Right hindlimb (tissue), 1 donor: ENCODE data around the gene ABHD17C.

Source experiments
- DNase-seq: peaks from one replicate; pipeline ENCODE4 v3.0.0-alpha.2; 2018

ABHD17C gene

GRCh38 chr15:80691575-80691974 is 3.5 kb upstream of the ABHD17C start:
- no peak for DNase-seq

- peak; percentile 27 for DNase-seq
These were observed 1.2 kb upstream of the ABHD17C start for GRCh38 chr15:80693682-80694610.

DNA sequence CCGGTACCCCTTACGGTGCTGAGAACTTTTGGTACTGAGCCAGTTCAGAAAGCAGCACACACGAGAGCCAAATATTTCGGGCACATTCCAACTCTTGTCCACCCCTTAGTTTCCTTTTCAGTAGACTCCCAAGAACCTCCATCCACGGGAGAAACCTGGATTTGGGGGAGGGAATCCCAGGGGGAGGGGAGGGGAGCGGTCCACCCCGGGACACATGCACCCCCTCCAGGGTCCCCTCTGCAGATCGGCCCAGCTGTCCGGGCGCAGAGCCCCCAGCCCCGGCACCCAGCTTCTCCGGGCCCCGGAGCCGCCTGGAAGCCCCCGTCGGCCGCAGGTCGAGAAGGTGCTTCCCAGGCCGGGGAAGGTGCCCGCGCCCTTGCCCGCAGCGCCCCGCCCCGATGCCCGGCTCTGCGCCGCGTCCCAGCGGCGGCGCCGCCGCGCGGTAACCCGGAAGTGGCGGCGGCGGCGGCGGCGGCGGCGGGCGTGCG is 455 bp upstream of the ABHD17C start:
- peak; percentile 42 for DNase-seq

DNA sequence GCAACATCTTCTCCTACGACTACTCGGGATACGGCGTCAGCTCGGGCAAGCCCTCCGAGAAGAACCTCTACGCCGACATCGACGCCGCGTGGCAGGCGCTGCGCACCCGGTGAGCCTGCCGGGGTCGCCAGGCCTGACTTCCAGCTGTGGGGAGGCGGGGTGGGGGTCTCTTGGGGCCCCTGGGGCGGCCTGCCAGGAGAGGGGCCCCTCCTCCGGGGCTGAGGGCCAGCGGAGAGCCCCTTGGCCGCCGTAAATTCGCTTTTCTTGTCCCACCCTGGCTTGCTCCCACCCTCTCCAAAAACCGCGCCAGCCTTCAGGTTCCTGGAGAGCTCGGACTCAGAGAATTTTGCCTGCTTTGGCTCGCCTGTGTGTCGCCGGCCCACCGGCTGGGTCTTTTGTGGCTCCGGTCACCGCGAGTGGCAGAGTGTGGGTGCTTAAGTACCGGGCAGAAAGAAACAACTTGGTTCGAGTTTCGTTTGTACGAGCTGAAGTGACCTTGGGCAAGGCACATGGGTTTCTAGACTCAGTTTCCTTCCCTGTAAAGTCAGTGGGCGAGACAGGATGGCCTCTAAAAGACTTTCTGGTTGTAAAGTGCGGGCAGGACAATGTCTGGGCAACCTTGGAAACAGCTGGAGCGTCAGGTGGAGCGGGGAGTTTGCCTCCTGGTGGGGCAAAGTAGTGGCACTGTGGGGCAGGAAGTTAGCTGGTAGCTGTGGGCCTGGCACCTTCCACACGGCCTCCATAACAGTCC is 976 bp downstream of the ABHD17C start:
- DNase-seq = peak; percentile 74

GRCh38 chr15:80697075-80697685 is 2.1 kb downstream of the ABHD17C start:
- DNase-seq = no peak

DNA sequence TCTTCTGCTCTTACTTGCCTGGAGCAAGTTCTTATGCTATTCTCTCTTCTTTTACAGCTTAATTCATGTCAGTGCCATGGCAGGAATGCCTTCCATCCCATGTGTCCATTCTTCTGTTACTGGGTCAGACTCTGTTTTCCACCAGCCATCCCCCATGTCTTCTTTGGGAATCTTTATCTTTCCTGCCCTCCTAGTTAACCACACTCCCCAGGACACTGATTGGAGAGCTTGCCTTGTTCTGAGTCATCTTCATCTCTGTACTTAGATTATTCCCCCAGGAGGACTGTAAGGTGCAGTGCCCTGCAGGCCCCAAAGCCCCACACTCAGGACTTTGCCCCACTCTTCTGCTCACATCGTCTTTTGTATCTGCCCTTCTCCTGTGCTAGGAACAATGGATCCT is 3.6 kb downstream of the ABHD17C start:
- DNase-seq = no peak

GRCh38 chr15:80699981-80700380 is 4.9 kb downstream of the ABHD17C start:
- no peak for DNase-seq

DNA sequence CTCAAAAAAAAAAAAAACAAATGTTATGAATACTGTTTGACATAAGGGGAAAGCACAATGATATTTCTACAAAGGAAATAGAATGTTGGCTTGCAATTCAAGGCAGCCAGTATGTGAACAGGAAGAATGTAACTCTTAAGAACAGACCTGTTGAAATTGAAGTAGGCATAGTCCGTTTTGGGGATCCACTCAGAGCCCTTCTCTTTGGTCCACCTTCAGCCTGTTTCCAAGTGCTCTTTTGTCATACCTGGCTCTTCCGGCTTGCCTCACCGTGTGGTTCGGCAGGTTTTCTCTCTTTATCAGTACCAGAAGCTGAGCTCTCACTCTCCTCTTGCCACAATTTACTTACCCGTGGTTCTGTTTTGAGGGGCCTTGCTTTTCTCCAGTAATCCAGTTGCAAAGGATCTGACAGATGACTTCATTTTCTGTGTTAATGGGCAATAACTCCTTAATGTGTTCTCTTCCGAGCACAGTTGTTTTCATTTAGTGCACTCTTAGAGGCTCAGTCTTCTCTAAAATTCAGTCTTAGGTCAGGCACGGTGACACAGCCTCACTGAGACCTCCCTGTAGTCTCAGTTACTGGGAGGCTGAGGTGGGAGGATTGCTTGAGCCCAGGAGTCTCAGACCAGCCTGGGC is 6.7 kb downstream of the ABHD17C start:
- DNase-seq = no peak

GRCh38 chr15:80703081-80703480 is 8.0 kb downstream of the ABHD17C start:
- no peak for DNase-seq

DNA sequence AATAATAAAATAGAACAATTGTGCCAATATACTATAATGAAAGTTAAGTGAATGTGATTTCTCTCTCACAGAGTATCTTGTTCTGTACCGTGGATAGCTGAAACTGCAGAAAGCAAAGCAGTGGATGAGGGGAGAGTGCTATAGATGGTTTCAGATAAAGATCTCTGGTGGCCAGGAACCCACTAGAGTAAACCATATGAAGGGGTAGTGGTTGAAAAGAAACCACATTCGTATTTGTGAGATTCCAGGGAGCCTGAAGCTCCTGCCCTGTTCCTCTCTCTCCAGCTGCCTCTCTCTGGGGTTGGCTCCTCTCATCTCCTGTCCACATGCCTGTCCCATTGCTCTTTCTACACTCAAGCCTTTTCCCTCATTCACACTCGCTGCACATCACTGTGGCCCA is 8.9 kb downstream of the ABHD17C start:
- DNase-seq = no peak

GRCh38 chr15:80706161-80706560 is 11.1 kb downstream of the ABHD17C start:
- DNase-seq = no peak

DNA sequence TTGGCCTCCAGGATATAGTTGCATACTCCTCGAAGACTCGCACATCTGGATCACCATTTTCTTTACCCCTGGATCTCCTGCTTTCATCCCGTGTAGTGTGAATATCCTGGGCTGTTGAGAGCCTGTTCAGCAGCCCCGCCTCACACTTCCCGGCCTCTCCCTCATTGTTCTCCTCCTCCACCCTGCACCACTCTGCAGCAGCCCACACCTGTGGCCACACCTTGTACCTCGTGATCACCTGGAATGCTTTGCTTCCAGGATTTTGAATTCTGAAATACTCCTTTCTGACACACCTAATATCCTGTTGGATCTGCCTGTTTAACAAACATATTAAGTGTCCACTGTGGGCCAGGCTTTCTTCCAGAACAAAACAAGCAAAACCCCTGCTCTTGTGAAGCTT is 14.4 kb downstream of the ABHD17C start:
- DNase-seq = no peak

DNA sequence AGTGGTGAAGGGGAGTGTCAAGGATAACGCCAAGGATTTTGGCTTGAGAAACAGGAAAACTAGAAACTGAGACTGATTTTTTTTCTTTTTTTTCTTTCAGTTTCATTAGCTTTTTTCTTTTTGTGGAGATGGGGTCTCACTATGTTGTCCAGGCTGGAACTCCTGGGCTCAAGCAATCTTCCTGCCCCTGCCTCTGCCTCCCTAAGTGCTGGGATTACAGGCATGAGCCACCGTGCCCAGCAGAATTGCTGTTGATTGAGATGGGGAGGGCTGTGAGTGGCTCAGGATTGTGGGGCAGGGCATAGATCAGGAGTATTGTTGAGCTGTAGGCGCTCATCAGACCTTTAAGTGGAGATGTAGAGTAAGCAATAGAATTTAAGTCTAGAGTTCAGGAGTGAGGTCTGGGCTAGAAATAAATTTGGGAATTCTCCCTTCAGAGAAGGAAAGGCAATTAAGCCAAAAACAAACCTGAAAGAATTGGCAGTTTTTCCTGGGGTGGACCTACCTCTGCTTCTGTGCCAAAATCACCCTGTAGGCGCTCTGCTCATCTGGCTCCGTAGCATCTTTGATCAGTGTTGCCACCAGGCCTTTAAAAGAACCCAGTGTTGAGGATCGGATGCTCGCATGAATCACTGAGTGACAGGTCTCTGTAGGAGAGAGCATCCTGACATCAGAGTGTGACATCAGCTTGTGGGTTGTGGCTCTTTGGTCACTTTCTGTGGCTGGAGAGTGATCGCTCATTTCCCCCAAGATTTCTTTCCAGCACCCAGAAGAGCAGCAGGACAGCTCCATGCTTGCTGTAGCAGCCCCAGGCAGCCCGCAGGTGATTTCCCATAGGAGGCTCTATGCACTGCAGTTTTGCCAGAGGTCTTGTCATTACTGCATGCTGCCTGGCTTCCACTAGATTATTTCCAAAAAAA is 15.8 kb downstream of the ABHD17C start:
- peak; percentile 33 for DNase-seq

DNA sequence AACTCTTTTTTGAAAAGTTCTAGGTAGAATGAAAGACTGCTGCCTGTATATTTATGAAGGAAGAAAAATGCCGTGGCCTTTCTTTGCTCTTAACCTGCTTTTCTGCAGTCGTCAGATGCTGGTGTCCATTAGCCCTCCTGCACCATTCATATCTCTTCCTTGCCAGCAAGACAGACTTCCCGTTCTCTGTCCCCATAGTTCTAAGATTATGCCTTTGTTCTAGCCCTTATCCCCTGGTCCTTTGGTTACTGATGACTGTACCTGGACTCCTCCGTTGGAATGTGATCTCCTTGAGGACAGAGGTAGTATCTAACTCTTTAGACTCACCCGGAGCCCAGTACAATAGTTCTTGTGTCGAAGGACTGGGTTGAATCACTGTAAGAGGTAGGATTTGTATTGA is 16.8 kb downstream of the ABHD17C start:
- DNase-seq = no peak

- no peak for DNase-seq
These were observed 17.8 kb downstream of the ABHD17C start for GRCh38 chr15:80712956-80713355.

- DNase-seq = no peak
These were observed 26.4 kb downstream of the ABHD17C start for GRCh38 chr15:80721476-80721875.

DNA sequence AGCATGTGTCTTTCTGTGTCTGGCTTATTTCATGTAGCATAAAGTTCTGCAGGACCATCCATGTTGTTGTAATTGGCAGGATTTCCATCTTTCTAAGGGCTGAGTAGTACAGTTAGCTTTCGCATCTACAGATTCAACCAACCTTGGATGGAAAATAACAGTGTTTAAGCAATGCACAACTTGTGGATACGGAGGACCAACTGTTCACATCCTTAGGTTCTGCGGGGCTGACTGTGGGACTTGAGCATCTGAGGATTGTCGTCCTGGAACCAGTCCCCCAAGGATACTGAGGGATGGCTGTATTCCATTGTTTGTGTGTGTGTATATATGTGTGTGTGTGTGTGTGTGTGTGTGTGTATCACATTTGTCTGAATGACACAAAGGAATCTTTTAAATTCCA is 27.7 kb downstream of the ABHD17C start:
- no peak for DNase-seq

GRCh38 chr15:80727196-80727595 is 32.1 kb downstream of the ABHD17C start:
- DNase-seq = no peak

- DNase-seq = no peak
These were observed 32.5 kb downstream of the ABHD17C start for GRCh38 chr15:80727596-80727995.

DNA sequence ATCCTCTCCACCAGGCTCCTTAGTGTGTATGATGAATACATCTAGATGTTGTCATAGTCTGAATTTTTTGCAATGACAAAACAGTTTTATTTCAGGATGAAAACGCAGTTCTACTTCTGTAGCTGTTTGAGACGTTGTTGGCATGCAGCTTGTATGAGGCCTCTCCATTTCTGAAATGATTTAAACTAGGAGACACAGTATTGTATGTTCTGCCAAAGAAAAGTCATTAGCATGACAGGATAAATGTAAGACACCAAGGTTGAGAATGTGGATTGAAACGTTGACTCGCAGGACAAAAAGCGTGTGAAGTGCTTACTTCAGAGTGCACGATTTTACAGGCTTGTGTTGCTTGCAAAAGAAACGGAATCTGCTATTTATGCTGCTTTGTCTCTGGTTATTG is 35.3 kb downstream of the ABHD17C start:
- DNase-seq = no peak

DNA sequence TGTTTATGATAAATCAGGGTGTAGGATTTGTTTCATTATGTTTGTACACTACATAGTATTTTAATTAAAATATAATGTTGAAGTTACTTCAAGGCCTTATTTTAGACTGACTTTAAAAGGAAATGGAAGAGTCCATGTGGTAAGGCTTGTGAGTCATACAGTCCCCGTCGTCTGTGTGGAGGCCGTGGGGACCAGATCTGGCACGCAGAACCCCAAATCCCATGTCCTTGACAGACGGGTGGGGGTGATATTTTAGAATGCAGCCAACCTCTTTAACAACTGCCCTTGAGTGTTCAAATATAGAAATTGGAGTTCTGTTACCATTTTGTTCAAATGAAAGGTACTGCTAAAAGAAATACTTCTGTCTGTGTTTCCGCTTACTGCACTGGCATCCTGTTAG is 35.8 kb downstream of the ABHD17C start:
- no peak for DNase-seq

DNA sequence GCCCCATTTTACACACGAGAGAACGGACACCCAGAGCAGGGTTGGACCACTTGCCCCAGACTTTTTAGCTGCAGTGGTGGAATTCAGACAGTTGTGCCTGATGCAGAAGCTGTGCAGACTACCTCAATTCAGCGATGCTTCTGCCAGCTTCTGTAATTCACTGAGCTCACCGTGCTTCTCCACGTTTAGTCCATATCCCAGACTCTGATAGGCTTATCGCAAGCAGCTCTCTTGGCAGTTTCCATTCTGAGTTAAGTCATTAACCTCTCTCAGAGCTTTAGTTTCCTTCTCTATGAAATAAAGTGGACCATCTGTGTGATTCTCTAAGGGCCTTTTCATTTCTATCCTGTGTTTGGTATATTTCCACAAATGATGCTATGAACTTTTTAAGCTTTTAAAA is 37.1 kb downstream of the ABHD17C start:
- no peak for DNase-seq
